GM12873 (cell line): Measurements from ENCODE around the gene MXD4.

Experiments
- CTCF ChIP-seq: IDR thresholded peaks from 2 replicates; pipeline ENCODE4 v1.5.1; 2012; ENCODE audit warnings: low read depth, mild to moderate bottlenecking, moderate library complexity, low read length, control low read depth; ENCODE audit not compliant: insufficient read depth; ENCODE audit errors: missing control alignments

The MXD4 gene

GRCh38 chr4:2267841-2268240 is 5.9 kb upstream of the MXD4 start:
- no peak for TF ChIP-seq CTCF

GRCh38 chr4:2267320-2267811 is 5.5 kb upstream of the MXD4 start:
- no peak for TF ChIP-seq CTCF

- TF ChIP-seq CTCF, result no peak
Measured at GRCh38 chr4:2266821-2267220, 4.9 kb upstream of the MXD4 start.

- TF ChIP-seq CTCF, result no peak
Measured at GRCh38 chr4:2266181-2266580, 4.3 kb upstream of the MXD4 start.

GRCh38 chr4:2265113-2266110 is 3.5 kb upstream of the MXD4 start:
- TF ChIP-seq CTCF, result no peak

GRCh38 chr4:2264481-2265041 is 2.7 kb upstream of the MXD4 start:
- TF ChIP-seq CTCF, result no peak

GRCh38 chr4:2263926-2264321 is 2.0 kb upstream of the MXD4 start:
- no peak for TF ChIP-seq CTCF
